ENCODE data around the gene LRRC28.

DNA sequence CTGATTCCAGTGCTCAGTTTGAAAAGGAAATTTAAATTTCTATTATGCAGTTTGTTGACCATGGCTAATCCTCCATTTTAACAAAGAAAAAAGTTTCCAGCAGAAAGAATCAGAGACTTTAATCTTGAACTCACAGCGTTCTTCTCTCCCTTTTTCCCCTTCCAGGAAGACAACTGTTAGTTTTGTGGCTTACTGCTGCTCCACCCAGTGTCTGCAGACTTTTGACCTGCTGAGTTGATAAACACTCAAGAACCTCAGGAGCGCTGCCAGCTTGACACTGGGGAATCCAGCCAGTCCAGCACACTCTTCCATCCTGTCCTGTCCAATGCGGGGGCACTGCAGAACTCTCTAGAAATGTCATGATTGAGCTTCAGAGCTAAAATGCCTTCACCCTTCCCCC, 134.6 kb downstream of the LRRC28 start:
- TF ChIP-seq, protein P1, sequence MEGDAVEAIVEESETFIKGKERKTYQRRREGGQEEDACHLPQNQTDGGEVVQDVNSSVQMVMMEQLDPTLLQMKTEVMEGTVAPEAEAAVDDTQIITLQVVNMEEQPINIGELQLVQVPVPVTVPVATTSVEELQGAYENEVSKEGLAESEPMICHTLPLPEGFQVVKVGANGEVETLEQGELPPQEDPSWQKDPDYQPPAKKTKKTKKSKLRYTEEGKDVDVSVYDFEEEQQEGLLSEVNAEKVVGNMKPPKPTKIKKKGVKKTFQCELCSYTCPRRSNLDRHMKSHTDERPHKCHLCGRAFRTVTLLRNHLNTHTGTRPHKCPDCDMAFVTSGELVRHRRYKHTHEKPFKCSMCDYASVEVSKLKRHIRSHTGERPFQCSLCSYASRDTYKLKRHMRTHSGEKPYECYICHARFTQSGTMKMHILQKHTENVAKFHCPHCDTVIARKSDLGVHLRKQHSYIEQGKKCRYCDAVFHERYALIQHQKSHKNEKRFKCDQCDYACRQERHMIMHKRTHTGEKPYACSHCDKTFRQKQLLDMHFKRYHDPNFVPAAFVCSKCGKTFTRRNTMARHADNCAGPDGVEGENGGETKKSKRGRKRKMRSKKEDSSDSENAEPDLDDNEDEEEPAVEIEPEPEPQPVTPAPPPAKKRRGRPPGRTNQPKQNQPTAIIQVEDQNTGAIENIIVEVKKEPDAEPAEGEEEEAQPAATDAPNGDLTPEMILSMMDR (IDR thresholded peaks at IDR 0.05) = no peak
- no peak for TF ChIP-seq POLR2A (IDR thresholded peaks at IDR 0.05)
